Cortex of kidney (tissue), 1 donor: Measurements from ENCODE around the gene RAD23A.
"Not testable (repeated sequence)": the region's sequence is repeated elsewhere in the genome, so short reads cannot be mapped to it uniquely, and the experiment has no call there.

Experiments used
- DNase-seq: peaks from one replicate; lab custom pipeline; 2025; lab: John Stamatoyannopoulos, UW

RAD23A gene

GRCh38 chr19:12937927-12938778, 7.5 kb upstream of the RAD23A start, which contains the start of gene CALR:
Gene CALR, plus strand, starts transcription at chr19:12938609. Its CDS starts 71 bp downstream, at chr19:12938680.
- peak; percentile 38 for DNase-seq

DNA sequence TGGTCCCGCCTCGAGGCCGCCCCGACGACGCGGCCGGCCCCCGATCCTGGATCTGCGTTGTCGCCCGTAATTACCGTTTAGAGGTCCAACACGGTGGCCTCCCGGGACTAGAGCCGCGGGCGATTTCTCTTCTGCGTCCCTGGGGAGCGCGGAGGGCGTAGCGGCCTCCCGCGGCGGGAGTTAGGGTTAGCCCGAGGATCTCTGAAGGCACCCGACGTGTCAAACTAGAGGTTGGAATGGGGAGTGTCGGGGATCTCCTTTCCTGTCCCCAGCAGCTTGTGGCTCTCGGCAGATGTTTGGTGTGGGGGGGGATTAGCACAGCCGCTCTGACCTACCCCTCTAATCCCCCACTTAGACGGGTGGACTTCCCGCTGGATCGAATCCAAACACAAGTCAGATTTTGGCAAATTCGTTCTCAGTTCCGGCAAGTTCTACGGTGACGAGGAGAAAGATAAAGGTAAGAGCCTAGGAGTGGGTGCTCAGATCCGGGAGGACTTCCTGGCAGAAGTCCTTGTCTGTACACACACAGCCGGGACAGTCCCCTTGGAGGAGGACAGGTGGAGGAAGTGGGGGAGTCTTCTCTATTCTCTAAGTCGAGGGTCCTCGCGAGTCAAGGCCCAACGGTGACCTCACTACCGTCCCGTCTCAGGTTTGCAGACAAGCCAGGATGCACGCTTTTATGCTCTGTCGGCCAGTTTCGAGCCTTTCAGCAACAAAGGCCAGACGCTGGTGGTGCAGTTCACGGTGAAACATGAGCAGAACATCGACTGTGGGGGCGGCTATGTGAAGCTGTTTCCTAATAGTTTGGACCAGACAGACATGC, 6.7 kb upstream of the RAD23A start:
- no peak for DNase-seq

- DNase-seq, result no peak
Observed at GRCh38 chr19:12939975-12940423, 5.7 kb upstream of the RAD23A start.

DNA sequence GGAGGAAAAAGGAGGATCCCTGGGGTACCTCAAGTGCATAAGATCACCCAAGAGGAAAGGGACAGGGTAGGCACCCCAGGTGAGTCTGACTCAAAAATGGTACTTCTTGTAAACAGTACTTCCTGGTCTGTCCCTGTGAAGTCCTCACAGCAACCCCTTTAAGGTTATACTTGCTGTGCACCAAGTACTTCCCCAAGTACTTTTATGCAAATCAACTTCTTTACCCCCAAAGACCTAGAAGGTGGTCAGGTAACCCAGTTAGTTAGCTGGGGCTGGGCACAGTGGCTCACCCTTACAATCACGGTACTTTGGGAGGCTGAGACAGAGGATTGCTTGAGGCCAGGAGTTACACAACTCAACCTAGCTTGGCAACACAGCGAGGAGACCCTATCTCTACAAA, 4.8 kb upstream of the RAD23A start:
- no peak for DNase-seq

DNA sequence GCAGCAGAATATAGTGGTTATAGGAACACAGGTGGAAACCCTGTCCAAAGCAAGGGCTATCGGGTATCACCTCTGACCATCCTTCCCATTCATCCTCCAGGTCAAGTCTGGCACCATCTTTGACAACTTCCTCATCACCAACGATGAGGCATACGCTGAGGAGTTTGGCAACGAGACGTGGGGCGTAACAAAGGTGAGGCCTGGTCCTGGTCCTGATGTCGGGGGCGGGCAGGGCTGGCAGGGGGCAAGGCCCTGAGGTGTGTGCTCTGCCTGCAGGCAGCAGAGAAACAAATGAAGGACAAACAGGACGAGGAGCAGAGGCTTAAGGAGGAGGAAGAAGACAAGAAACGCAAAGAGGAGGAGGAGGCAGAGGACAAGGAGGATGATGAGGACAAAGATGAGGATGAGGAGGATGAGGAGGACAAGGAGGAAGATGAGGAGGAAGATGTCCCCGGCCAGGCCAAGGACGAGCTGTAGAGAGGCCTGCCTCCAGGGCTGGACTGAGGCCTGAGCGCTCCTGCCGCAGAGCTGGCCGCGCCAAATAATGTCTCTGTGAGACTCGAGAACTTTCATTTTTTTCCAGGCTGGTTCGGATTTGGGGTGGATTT, 2.1 kb upstream of the RAD23A start:
- no peak for DNase-seq

DNA sequence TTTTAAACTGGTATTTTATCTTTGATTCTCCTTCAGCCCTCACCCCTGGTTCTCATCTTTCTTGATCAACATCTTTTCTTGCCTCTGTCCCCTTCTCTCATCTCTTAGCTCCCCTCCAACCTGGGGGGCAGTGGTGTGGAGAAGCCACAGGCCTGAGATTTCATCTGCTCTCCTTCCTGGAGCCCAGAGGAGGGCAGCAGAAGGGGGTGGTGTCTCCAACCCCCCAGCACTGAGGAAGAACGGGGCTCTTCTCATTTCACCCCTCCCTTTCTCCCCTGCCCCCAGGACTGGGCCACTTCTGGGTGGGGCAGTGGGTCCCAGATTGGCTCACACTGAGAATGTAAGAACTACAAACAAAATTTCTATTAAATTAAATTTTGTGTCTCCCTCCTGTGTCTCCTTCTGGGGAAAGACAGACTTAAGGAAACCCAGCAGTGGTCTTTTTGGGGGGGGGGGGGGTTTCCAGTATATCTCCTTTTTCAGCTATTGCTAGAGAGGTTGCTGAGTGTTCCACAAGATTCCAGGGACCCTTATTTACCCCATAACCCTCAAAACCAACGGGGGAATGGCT, 1.5 kb upstream of the RAD23A start:
- no peak for DNase-seq

DNA sequence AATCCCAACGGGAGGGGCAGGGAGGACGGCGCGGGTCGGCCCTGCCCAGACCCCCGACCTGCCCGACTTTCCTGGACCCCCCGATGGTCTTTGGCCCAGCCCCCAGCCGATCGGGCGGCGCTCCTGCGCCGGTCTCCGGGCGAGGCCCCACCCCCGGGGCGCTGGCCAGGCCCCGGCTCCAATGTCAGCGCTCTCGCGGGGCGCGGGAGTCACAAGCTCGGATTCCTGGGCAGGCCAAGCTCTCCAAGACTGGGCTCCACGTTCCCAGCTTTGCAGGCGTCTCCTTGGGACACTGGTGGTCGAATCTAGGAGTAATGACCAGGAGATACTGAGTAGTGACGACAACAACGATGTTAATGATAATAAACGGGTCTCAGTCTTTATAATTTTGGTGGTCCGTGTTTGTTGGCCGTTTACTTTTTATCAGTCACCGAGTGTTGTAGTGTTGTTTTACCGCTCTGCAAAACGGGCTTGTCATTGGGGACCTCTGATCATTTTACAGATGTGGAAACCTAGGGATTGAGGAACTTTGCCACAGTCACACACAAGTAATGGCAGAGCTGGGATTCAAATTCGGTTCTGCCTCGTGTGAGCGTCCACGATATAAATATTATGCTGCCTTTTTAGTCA, 545 bp downstream of the RAD23A start:
- DNase-seq, result no peak

GRCh38 chr19:12946731-12947496, 1.3 kb downstream of the RAD23A start:
- no peak for DNase-seq

- no peak for DNase-seq
Observed at GRCh38 chr19:12947702-12948611, 2.3 kb downstream of the RAD23A start.

GRCh38 chr19:12948612-12949362, 3.1 kb downstream of the RAD23A start:
- no peak for DNase-seq

- no peak for DNase-seq
Observed at GRCh38 chr19:12949363-12950283, 4.0 kb downstream of the RAD23A start.

- not testable (repeated sequence) for DNase-seq
Observed at GRCh38 chr19:12952050-12952449, 6.4 kb downstream of the RAD23A start.

GRCh38 chr19:12952488-12953137, 7.0 kb downstream of the RAD23A start:
- no peak for DNase-seq

DNA sequence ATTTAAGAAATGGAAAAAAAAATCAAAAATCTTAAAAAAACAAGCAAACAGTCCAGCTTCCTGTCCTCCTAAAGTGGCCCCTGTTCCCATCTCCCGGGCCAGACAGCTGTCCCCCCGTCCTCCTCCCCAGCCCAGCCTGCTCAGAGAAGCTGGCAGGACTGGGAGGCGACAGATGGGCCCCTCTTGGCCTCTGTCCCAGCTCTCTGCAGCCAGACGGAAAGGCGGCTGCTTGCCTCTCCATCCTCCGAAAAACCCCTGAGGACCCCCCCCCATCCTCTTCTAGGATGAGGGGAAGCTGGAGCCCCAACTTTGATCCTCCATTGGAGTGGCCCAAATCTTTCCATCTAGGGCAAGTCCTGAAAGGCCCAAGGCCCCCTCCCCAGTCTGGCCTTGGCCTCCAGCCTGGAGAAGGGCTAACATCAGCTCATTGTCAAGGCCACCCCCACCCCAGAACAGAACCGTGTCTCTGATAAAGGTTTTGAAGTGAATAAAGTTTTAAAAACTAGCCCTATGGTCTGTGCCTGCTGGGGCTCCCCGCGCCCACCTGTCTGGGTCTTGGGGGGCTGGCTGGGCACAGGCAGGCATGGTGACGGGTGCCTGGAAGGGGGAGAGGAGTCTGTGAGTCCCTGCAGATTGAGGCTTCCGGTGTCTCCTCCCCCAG, 7.6 kb downstream of the RAD23A start:
- no peak for DNase-seq

GRCh38 chr19:12953799-12954611, 8.3 kb downstream of the RAD23A start:
- no peak for DNase-seq

- DNase-seq, result no peak
Observed at GRCh38 chr19:12954612-12954962, 8.9 kb downstream of the RAD23A start.
